Upper lobe of right lung (tissue), 1 donor: ENCODE measurements around the gene CELA1. TPM values are rescaled to one million over a fixed set of nuclear protein-coding genes. Genes with fewer than 3 reads are reported as not detected.
A peak's percentile ranks its signal among the peaks of the same experiment; 100 is the strongest.

Experiments
- ATAC-seq: fragments of 200-7000 bp; cut with Tn5 transposase; one replicate; pipeline ENCODE4 v1.9.1; 2020; ENCODE audit warnings: mild to moderate bottlenecking, moderate library complexity
- DNase-seq: peaks from one replicate; pipeline ENCODE4 v3.0.0-alpha.2; 2020
- H3K27ac ChIP-seq: fragments of 200-600 bp; one replicate; pipeline ENCODE4 v1.8.0; 2022
- H3K27me3 ChIP-seq: fragments of 200-600 bp; one replicate; pipeline ENCODE4 v1.8.0; 2022; ENCODE audit warnings: mild to moderate bottlenecking
- H3K36me3 ChIP-seq: fragments of 200-600 bp; one replicate; pipeline ENCODE4 v1.8.0; 2022
- H3K4me1 ChIP-seq: fragments of 200-600 bp; one replicate; pipeline ENCODE4 v1.8.0; 2022
- H3K4me3 ChIP-seq: fragments of 200-600 bp; one replicate; pipeline ENCODE4 v1.8.0; 2022; ENCODE audit warnings: mild to moderate bottlenecking
- H3K9me3 ChIP-seq: fragments of 200-600 bp; one replicate; pipeline ENCODE4 v1.8.0; 2022
- CTCF ChIP-seq: fragments of 200-600 bp; IDR thresholded peaks from one replicate; pipeline ENCODE4 v1.8.0; 2022; ENCODE audit warnings: antibody characterized with exemption
- intact Hi-C: fragments of 100-400 bp; cut with DNase I; formaldehyde crosslinking; loops from one replicate; pipeline ENCODE4 v1.11.0; 2022
- total RNA-seq: library from RNA; stranded (reverse); fragmentation: NEBNext Ultra II Directional; extraction: Animal tissue kit (Norgen Biotek cat#: 25700); gene quantifications from one replicate; pipeline ENCODE4 v1.2.1, GENCODE V29; 2021
- donor health status: DM: no; HTN: yes; CAD: no; lungs with severe emphysema.

CELA1 gene
- total RNA-seq, 1 donor from 2014 or later = not detected

- DNase-seq (no peak), ATAC-seq (no peak)
- Histone ChIP-seq H3K36me3 (no peaks in the 10 kb centered on the region), H3K27ac (no peak overlapping the region), H3K4me3 (no peak overlapping the region), H3K4me1 (peaks cover 33% of the 10 kb centered on the region), H3K9me3 (no peaks in the 10 kb centered on the region), H3K27me3 (no peaks in the 10 kb centered on the region)
- no peak for TF ChIP-seq CTCF
- intact Hi-C loops = no loop called here
Observed at GRCh38 chr12:51373187-51373586, 26.7 kb upstream of the CELA1 start.

DNA sequence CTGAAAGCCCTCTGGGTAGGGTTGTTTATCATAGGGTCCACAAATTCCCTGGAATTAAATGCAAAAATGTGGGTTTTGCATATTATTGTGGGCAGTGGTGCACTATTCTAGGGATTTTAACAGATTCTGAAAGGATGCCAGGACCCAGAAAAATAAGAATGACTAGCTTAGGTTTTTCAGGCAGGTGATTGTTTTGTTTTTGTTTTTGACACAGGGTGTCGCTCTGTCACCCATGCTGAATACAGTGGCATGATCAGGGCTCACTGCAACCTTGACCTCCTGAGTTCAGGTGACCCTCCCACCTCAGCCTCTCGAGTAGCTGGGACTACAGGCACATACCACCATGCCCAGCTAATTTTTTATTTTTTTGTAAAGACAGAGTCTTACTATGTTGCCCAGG, 25.5 kb upstream of the CELA1 start:
- H3K36me3 ChIP-seq = no peaks in the 10 kb centered on the region
- peaks cover 33% of the 10 kb centered on the region for H3K4me1 ChIP-seq
- H3K27me3 ChIP-seq = no peaks in the 10 kb centered on the region
- TF ChIP-seq CTCF = no peak
- no peak for DNase-seq
- H3K9me3 ChIP-seq = no peaks in the 10 kb centered on the region
- intact Hi-C loops = no loop called here
- H3K27ac ChIP-seq = no peak overlapping the region
- ATAC-seq = no peak
- no peak overlapping the region for H3K4me3 ChIP-seq

DNA sequence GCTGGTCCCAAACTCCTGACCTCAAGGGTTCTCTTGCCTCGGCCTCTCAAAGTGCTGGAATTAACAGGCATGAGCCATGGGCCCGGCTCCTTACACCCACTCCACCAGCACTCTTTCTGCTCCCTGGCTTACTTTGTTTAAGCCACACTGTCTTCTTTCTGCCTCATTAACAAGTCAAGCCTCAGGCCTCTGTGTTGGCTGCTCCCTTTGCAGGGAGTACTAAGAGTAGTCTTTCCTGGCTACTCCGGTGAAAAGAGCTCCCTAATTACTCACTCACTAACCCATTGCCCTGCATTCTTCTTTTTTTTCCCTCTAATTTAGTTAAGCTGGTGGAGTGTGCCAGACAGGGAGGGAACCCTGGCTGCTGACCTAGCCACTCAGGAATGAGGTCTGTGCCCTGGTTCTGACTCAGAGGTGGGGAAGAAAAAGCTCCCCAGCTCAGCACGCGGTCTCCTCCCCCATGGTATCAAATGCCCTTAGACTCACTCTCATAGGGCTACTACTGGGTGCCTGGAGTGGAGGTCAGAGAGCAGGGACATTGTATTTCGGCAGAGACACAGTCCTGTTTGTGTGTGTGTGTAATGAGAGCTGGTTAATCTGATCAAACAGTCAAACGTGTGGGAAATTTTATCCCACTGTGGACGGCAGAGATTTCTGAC, 24.9 kb upstream of the CELA1 start:
- Histone ChIP-seq H3K27ac (no peak overlapping the region), H3K9me3 (no peaks in the 10 kb centered on the region), H3K4me3 (no peak overlapping the region), H3K36me3 (no peaks in the 10 kb centered on the region), H3K4me1 (peaks cover 33% of the 10 kb centered on the region), H3K27me3 (no peaks in the 10 kb centered on the region)
- DNase-seq = no peak
- intact Hi-C loops = no loop called here
- TF ChIP-seq CTCF = no peak
- peak; percentile 87 for ATAC-seq

DNA sequence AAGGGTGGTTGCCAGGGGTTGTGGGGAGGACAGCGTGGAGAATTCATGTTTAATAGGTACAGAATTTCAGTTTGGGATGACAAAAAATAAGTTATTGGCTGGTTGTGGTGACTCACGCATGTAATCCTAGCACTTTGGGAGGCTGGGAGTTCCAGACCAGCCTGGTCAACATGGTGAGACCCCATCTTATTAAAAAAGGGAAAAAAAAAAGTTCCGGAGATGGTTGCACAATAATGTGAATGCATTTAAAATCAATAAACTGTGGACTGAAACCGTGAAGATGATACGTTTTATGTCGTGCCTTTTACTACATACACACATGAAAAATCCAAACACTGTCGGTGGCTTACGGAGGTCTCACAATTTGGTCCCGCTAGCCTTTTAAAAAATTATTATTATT, 24.2 kb upstream of the CELA1 start:
- Histone ChIP-seq H3K36me3 (no peaks in the 10 kb centered on the region), H3K4me1 (peaks cover 33% of the 10 kb centered on the region), H3K27me3 (no peaks in the 10 kb centered on the region), H3K27ac (no peak overlapping the region), H3K9me3 (no peaks in the 10 kb centered on the region), H3K4me3 (no peak overlapping the region)
- no peak for TF ChIP-seq CTCF
- no peak for DNase-seq
- intact Hi-C loops = no loop called here
- no peak for ATAC-seq

DNA sequence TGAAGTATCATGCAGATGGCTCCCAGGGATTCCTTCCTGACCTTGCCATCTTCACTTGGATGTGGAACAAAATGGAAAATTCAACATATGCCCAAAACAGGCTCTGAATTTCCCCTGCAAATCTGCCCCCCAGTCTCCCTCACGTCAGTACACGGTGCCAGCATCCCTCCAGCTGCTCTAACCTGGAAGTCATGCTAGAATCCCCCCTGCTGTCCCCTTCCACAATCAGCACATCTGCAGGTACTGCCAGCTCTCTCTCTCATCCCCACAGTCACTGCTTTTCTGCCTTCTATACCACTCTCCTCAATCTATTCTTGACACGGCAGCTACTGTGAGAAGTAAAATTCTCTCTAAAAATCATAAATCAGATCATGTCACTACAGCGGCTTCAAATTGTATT, 23.1 kb upstream of the CELA1 start:
- Histone ChIP-seq H3K4me1 (peaks cover 28% of the 10 kb centered on the region), H3K9me3 (no peaks in the 10 kb centered on the region), H3K36me3 (no peaks in the 10 kb centered on the region), H3K4me3 (no peak overlapping the region), H3K27ac (no peak overlapping the region), H3K27me3 (no peaks in the 10 kb centered on the region)
- ATAC-seq (no peak), DNase-seq (no peak)
- intact Hi-C loops = no loop called here
- no peak for TF ChIP-seq CTCF
